ENCODE data around the gene CNIH2. TPM values are rescaled to one million over a fixed set of nuclear protein-coding genes. Genes with fewer than 3 reads are reported as not detected.
A peak's percentile ranks its signal among the peaks of the same experiment; 100 is the strongest.

Gene CNIH2
- total RNA-seq, 1 donor from 2014 or later: 5.0 TPM

GRCh38 chr11:66259225-66259624 lies 18.8 kb upstream of the CNIH2 start:
- Mint-ChIP-seq H3K4me1 (ENCODE audit: unreplicated experiment) (peaks cover 22% of the 10 kb centered on the region), H3K4me3 (ENCODE audit: unreplicated experiment) (no peak overlapping the region), H3K9me3 (ENCODE audit: unreplicated experiment) (no peaks in the 10 kb centered on the region), H3K27ac (ENCODE audit: unreplicated experiment) (peak overlapping the region; percentile 6), H3K36me3 (ENCODE audit: unreplicated experiment) (peaks cover 21% of the 10 kb centered on the region), H3K27me3 (ENCODE audit: unreplicated experiment) (no peaks in the 10 kb centered on the region)
- TF ChIP-seq CTCF (IDR thresholded peaks at IDR 0.05): no peak
- no peak for DNase-seq (ENCODE audit: extremely low spot score, unreplicated experiment)

GRCh38 chr11:66259956-66260355 lies 18.0 kb upstream of the CNIH2 start:
- Mint-ChIP-seq H3K27ac (ENCODE audit: unreplicated experiment) (no peak overlapping the region), H3K4me3 (ENCODE audit: unreplicated experiment) (peak overlapping the region; percentile 1), H3K4me1 (ENCODE audit: unreplicated experiment) (peaks cover 22% of the 10 kb centered on the region), H3K36me3 (ENCODE audit: unreplicated experiment) (peaks cover 25% of the 10 kb centered on the region), H3K27me3 (ENCODE audit: unreplicated experiment) (no peaks in the 10 kb centered on the region), H3K9me3 (ENCODE audit: unreplicated experiment) (no peaks in the 10 kb centered on the region)
- no peak for TF ChIP-seq CTCF (IDR thresholded peaks at IDR 0.05)
- no peak for DNase-seq (ENCODE audit: extremely low spot score, unreplicated experiment)

- Mint-ChIP-seq H3K4me1 (ENCODE audit: unreplicated experiment) (peaks cover 21% of the 10 kb centered on the region), H3K27me3 (ENCODE audit: unreplicated experiment) (no peaks in the 10 kb centered on the region), H3K4me3 (ENCODE audit: unreplicated experiment) (no peak overlapping the region), H3K27ac (ENCODE audit: unreplicated experiment) (no peak overlapping the region), H3K9me3 (ENCODE audit: unreplicated experiment) (no peaks in the 10 kb centered on the region), H3K36me3 (ENCODE audit: unreplicated experiment) (peaks cover 25% of the 10 kb centered on the region)
- no peak for TF ChIP-seq CTCF (IDR thresholded peaks at IDR 0.05)
- no peak for DNase-seq (ENCODE audit: extremely low spot score, unreplicated experiment)
Observed at GRCh38 chr11:66261578-66261977, 16.4 kb upstream of the CNIH2 start.

GRCh38 chr11:66262191-66262590 lies 15.8 kb upstream of the CNIH2 start:
- no peak for DNase-seq (ENCODE audit: extremely low spot score, unreplicated experiment)
- peaks cover 20% of the 10 kb centered on the region for H3K4me1 Mint-ChIP-seq (ENCODE audit: unreplicated experiment)
- TF ChIP-seq CTCF (IDR thresholded peaks at IDR 0.05): no peak
- H3K9me3 Mint-ChIP-seq (ENCODE audit: unreplicated experiment): no peaks in the 10 kb centered on the region
- H3K27me3 Mint-ChIP-seq (ENCODE audit: unreplicated experiment): no peaks in the 10 kb centered on the region
- H3K4me3 Mint-ChIP-seq (ENCODE audit: unreplicated experiment): no peak overlapping the region
- H3K27ac Mint-ChIP-seq (ENCODE audit: unreplicated experiment): no peak overlapping the region
- peaks cover 25% of the 10 kb centered on the region for H3K36me3 Mint-ChIP-seq (ENCODE audit: unreplicated experiment)

GRCh38 chr11:66262696-66263095 lies 15.3 kb upstream of the CNIH2 start:
- TF ChIP-seq CTCF (IDR thresholded peaks at IDR 0.05): no peak
- Mint-ChIP-seq H3K36me3 (ENCODE audit: unreplicated experiment) (peaks cover 25% of the 10 kb centered on the region), H3K4me1 (ENCODE audit: unreplicated experiment) (peaks cover 22% of the 10 kb centered on the region), H3K27me3 (ENCODE audit: unreplicated experiment) (no peaks in the 10 kb centered on the region), H3K4me3 (ENCODE audit: unreplicated experiment) (no peak overlapping the region), H3K9me3 (ENCODE audit: unreplicated experiment) (no peaks in the 10 kb centered on the region), H3K27ac (ENCODE audit: unreplicated experiment) (no peak overlapping the region)
- no peak for DNase-seq (ENCODE audit: extremely low spot score, unreplicated experiment)
